Epithelial cell of alveolus of lung (primary cell): ENCODE results near the gene CNPY3. TPM values are rescaled to one million over a fixed set of nuclear protein-coding genes. Genes with fewer than 3 reads are reported as not detected.

ENCODE experiments used
- total RNA-seq: library from RNA; depleted of rRNA; stranded (reverse); fragments of >200 nt; gene quantifications from 2 replicates; pipeline ENCODE4 v1.2.1, GENCODE V29; 2015

Gene CNPY3
- 30.5 and 54.6 TPM in 2 replicates for total RNA-seq

GRCh38 chr6:42928986-42929820 is at the start of gene CNPY3:
Gene CNPY3, plus strand, starts transcription at chr6:42929480. Its CDS starts 91 bp downstream, at chr6:42929571.

GRCh38 chr6:42915732-42916131 is 13.5 kb upstream of the CNPY3 start, which contains the start of gene PTCRA:
Gene PTCRA, plus strand, starts transcription at chr6:42916053. Its CDS starts 17 bp downstream, at chr6:42916070.

GRCh38 chr6:42960243-42961019 is 31.2 kb downstream of the CNPY3 start, which contains the start of gene GNMT:
Gene GNMT, plus strand, starts transcription at chr6:42960754. Its CDS starts 14 bp downstream, at chr6:42960768.

GRCh38 chr6:42978839-42979522 is 49.7 kb downstream of the CNPY3 start, which contains the start of gene PEX6:
Gene PEX6, minus strand, starts transcription at chr6:42979181. Its CDS starts 31 bp downstream, at chr6:42979150.

GRCh38 chr6:42984001-42984923 is 55.0 kb downstream of the CNPY3 start, which contains the start of gene PPP2R5D:
Gene PPP2R5D, plus strand, starts transcription at chr6:42984570. Its CDS starts 108 bp downstream, at chr6:42984678.

Other genes with a start within 250 kb of the CNPY3 start
- 2.5 and 4.4 TPM in 2 replicates for gene PRPH2, start 206.9 kb upstream of the CNPY3 start, total RNA-seq
- 44.1 and 45.3 TPM in 2 replicates for gene TBCC, start 183.4 kb upstream of the CNPY3 start, total RNA-seq
- 3.7 and 6.5 TPM in 2 replicates for gene BICRAL, start 147.4 kb upstream of the CNPY3 start, total RNA-seq
- gene RPL7L1, start 49.9 kb upstream of the CNPY3 start, total RNA-seq, result 104 and 121 TPM in 2 replicates
- not detected in 2 replicates for gene PTCRA, start 13.4 kb upstream of the CNPY3 start, total RNA-seq
- not detected in 2 replicates for gene GNMT, start 31.3 kb downstream of the CNPY3 start, total RNA-seq
- 16.5 and 60.2 TPM in 2 replicates for gene PEX6, start 49.7 kb downstream of the CNPY3 start, total RNA-seq
- gene PPP2R5D, start 55.1 kb downstream of the CNPY3 start, total RNA-seq, result 40.9 and 50.6 TPM in 2 replicates
- 43.7 and 94.3 TPM in 2 replicates for gene MEA1, start 84.5 kb downstream of the CNPY3 start, total RNA-seq
- gene KLHDC3, start 84.8 kb downstream of the CNPY3 start, total RNA-seq, result 90.9 and 103 TPM in 2 replicates
- gene RRP36, start 92.1 kb downstream of the CNPY3 start, total RNA-seq, result 56.5 and 88.6 TPM in 2 replicates
- gene CUL7, start 124.4 kb downstream of the CNPY3 start, total RNA-seq, result 32.7 and 38.7 TPM in 2 replicates
- 35.9 and 41.3 TPM in 2 replicates for gene MRPL2, start 130.0 kb downstream of the CNPY3 start, total RNA-seq
- gene KLC4, start 130.2 kb downstream of the CNPY3 start, total RNA-seq, result 11.2 and 14.7 TPM in 2 replicates
- gene PTK7, start 146.8 kb downstream of the CNPY3 start, total RNA-seq, result 144 and 240 TPM in 2 replicates
- 15.6 and 33.6 TPM in 2 replicates for gene SRF, start 241.8 kb downstream of the CNPY3 start, total RNA-seq